ENCODE measurements around the gene NGF.

NGF gene

DNA sequence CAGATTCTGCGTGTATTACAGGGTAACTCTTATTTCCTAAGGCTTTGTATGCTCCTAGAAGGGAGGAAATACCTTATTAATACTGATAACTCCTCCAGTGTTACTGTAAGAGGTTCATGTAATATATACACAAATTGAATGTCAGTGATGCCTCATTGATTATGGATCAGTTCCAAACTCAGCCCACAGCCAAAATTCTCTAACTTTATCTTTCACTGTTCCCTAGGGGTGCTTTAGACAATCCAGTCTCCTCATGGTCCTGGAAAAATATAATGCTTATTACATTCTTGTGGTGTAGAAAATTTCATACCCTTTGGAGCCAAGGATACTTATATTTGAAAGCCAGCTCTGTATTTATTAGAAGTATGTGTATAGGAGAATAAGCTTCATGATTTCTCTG lies 73.0 kb downstream of the NGF start:
- TF ChIP-seq SIN3A (IDR thresholded peaks at IDR 0.05; ENCODE audit: borderline replicate concordance, insufficient read depth, low read length) (no peak), FOXP2 (optimal IDR thresholded peaks at IDR 0.05; ENCODE audit: borderline replicate concordance, extremely low read depth, extremely low read length, insufficient read depth) (no peak), TAF1 (IDR thresholded peaks at IDR 0.05; ENCODE audit: borderline replicate concordance, insufficient read depth, low read length) (no peak), POLR2AphosphoS5 (IDR thresholded peaks at IDR 0.05; ENCODE audit: low read depth, low read length) (no peak), REST (IDR thresholded peaks at IDR 0.05; ENCODE audit: insufficient read depth in 1 of 2, low read depth in 2 of 2, low read length in 2 of 2) (no peak)

- TF ChIP-seq REST (IDR thresholded peaks at IDR 0.05; ENCODE audit: insufficient read depth in 1 of 2, low read depth in 2 of 2, low read length in 2 of 2) = no peak
- TF ChIP-seq POLR2AphosphoS5 (IDR thresholded peaks at IDR 0.05; ENCODE audit: low read depth, low read length) = no peak
- TF ChIP-seq FOXP2 (optimal IDR thresholded peaks at IDR 0.05; ENCODE audit: borderline replicate concordance, extremely low read depth, extremely low read length, insufficient read depth) = no peak
- no peak for TF ChIP-seq SIN3A (IDR thresholded peaks at IDR 0.05; ENCODE audit: borderline replicate concordance, insufficient read depth, low read length)
- no peak for TF ChIP-seq TAF1 (IDR thresholded peaks at IDR 0.05; ENCODE audit: borderline replicate concordance, insufficient read depth, low read length)
These were observed 75.2 kb downstream of the NGF start for GRCh38 chr1:115262886-115263285.

DNA sequence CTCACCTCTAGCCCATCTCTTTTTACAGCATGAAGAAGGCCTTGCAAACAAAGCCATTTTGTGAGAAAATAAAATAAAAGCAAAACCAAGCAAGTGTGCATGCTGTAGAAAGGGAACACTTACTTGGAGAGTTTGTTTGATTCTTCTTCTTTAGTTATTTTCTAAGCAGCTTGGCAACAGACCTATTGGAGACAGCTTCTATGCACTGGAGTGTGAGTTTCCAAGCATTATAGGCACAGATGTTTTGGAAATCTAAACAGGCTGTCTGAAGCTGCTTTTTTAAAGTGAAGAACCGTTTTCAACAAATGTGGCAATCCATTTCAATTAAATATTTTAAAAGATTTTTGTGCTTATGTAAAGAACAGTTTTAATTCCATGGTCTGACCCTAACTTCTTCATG lies 76.6 kb downstream of the NGF start:
- TF ChIP-seq SIN3A (IDR thresholded peaks at IDR 0.05; ENCODE audit: borderline replicate concordance, insufficient read depth, low read length) = no peak

- TF ChIP-seq POLR2AphosphoS5 (IDR thresholded peaks at IDR 0.05; ENCODE audit: low read depth, low read length) = no peak
- no peak for TF ChIP-seq FOXP2 (optimal IDR thresholded peaks at IDR 0.05; ENCODE audit: borderline replicate concordance, extremely low read depth, extremely low read length, insufficient read depth)
- no peak for TF ChIP-seq TAF1 (IDR thresholded peaks at IDR 0.05; ENCODE audit: borderline replicate concordance, insufficient read depth, low read length)
- TF ChIP-seq SIN3A (IDR thresholded peaks at IDR 0.05; ENCODE audit: borderline replicate concordance, insufficient read depth, low read length) = no peak
- no peak for TF ChIP-seq REST (IDR thresholded peaks at IDR 0.05; ENCODE audit: insufficient read depth in 1 of 2, low read depth in 2 of 2, low read length in 2 of 2)
These were observed 79.7 kb downstream of the NGF start for GRCh38 chr1:115258302-115258866.

- TF ChIP-seq POLR2AphosphoS5 (IDR thresholded peaks at IDR 0.05; ENCODE audit: low read depth, low read length) = no peak
- TF ChIP-seq REST (IDR thresholded peaks at IDR 0.05; ENCODE audit: insufficient read depth in 1 of 2, low read depth in 2 of 2, low read length in 2 of 2) = no peak
- no peak for TF ChIP-seq SIN3A (IDR thresholded peaks at IDR 0.05; ENCODE audit: borderline replicate concordance, insufficient read depth, low read length)
- TF ChIP-seq FOXP2 (optimal IDR thresholded peaks at IDR 0.05; ENCODE audit: borderline replicate concordance, extremely low read depth, extremely low read length, insufficient read depth) = no peak
- TF ChIP-seq TAF1 (IDR thresholded peaks at IDR 0.05; ENCODE audit: borderline replicate concordance, insufficient read depth, low read length) = no peak
These were observed 80.5 kb downstream of the NGF start for GRCh38 chr1:115257591-115257990.

Measured in PFSK-1 (cell line).